OCI-LY3 (cell line): ENCODE data around the gene KCTD2.
"Not testable (repeated sequence)": the region's sequence is repeated elsewhere in the genome, so short reads cannot be mapped to it uniquely, and the experiment has no call there.

Source experiments
- H2AFZ ChIP-seq: fragments of 200-600, 300-600 bp; shearing (Covaris generic); 2 replicates; pipeline ENCODE4 v1.6.0; 2014; ENCODE audit warnings: antibody characterized with exemption, low read depth, low read length
- H3K27ac ChIP-seq: fragments of 200-600, 300-600 bp; sonication (generic); 2 replicates; pipeline ENCODE4 v1.5.1; 2014; ENCODE audit warnings: mild to moderate bottlenecking, low read length, moderate library complexity, mixed read lengths
- H3K27me3 ChIP-seq: fragments of 200-600, 300-600 bp; sonication (generic); 2 replicates; pipeline ENCODE4 v1.6.1; 2014; ENCODE audit warnings: low read depth, low read length, mixed read lengths
- H3K36me3 ChIP-seq: fragments of 200-600, 300-600 bp; sonication (generic); replicated peaks from 2 replicates; pipeline ENCODE3; 2014; ENCODE audit warnings: low read depth, low read length, mixed read lengths
- H3K4me1 ChIP-seq: fragments of 300-600, 200-600 bp; sonication (generic); 2 replicates; pipeline ENCODE4 v1.6.1; 2014; ENCODE audit warnings: low read length, mixed read lengths
- H3K4me2 ChIP-seq: fragments of 200-600, 300-600 bp; sonication (generic); 2 replicates; pipeline ENCODE4 v1.6.1; 2014; ENCODE audit warnings: low read length, mixed read lengths
- H3K4me3 ChIP-seq: fragments of 300-600, 200-600 bp; sonication (generic); 2 replicates; pipeline ENCODE4 v1.5.1; 2014; ENCODE audit warnings: antibody characterized with exemption, mild to moderate bottlenecking, low read length, moderate library complexity
- H3K79me2 ChIP-seq: fragments of 300-600, 200-600 bp; shearing (Covaris generic); 2 replicates; pipeline ENCODE4 v1.6.1; 2014; ENCODE audit warnings: mild to moderate bottlenecking, low read length, mixed read lengths
- H3K9ac ChIP-seq: fragments of 300-600, 200-600 bp; shearing (Covaris generic); 2 replicates; pipeline ENCODE4 v1.6.0; 2014; ENCODE audit warnings: mild to moderate bottlenecking, low read length, moderate library complexity
- H3K9me3 ChIP-seq: fragments of 200-600, 300-600 bp; shearing (Covaris generic); 2 replicates; pipeline ENCODE4 v1.6.1; 2014; ENCODE audit warnings: low read length, mixed read lengths; ENCODE audit not compliant: insufficient read depth
- H4K20me1 ChIP-seq: fragments of 200-600, 300-600 bp; sonication (generic); 2 replicates; pipeline ENCODE4 v1.6.1; 2016; ENCODE audit warnings: low read length, mixed read lengths; ENCODE audit not compliant: insufficient read depth
- CTCF ChIP-seq: fragments of 200-600, 300-600 bp; sonication (generic); IDR thresholded peaks from 2 replicates; pipeline ENCODE4 v1.5.1; 2014; ENCODE audit warnings: antibody characterized with exemption, low read length, low read depth
- EZH2phosphoT487 ChIP-seq: fragments of 200-600 bp; shearing (Covaris generic); IDR thresholded peaks from 2 replicates; pipeline ENCODE4 v1.6.1; 2018; ENCODE audit warnings: antibody characterized with exemption, mixed run types, low read depth

The KCTD2 gene

GRCh38 chr17:75044716-75045115 is 2.3 kb upstream of the KCTD2 start:
- Histone ChIP-seq H4K20me1 (no peaks in the 10 kb centered on the region), H3K79me2 (peaks cover 17% of the 10 kb centered on the region), H3K4me3 (no peak overlapping the region), H3K4me2 (no peak overlapping the region), H3K9me3 (no peaks in the 10 kb centered on the region), H2AFZ (no peak overlapping the region), H3K4me1 (peaks cover 16% of the 10 kb centered on the region), H3K27ac (no peak overlapping the region), H3K36me3 (peaks cover 8% of the 10 kb centered on the region), H3K9ac (no peak overlapping the region), H3K27me3 (no peaks in the 10 kb centered on the region)
- TF ChIP-seq CTCF = no peak

DNA sequence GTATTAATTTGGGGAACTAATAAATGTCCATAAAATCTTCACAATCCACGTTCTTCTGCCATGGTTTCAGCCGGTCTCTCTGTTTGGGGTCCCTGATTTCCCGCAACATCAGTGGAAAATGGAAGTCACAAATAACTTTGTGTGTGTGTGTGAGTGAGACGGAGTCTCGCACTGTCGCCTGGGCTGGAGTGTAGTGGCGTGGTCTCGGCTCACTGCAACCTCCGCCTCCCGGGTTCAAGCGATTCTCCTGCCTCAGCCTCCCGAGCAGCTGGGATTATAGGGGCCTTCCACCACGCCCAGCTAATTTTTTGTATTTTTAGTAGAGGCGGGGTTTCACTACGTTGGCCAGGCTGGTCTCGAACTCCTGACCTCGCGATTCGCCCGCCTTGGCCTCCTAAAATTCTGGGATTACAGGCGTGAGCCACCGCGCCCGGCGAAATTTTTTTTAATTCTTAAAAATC is 1.0 kb upstream of the KCTD2 start:
- H3K4me3 ChIP-seq = peak overlapping the region; percentile 90
- not testable (repeated sequence) for H2AFZ ChIP-seq, H3K36me3 ChIP-seq, H4K20me1 ChIP-seq, H3K9me3 ChIP-seq, H3K27me3 ChIP-seq
- peaks cover 19% of the 10 kb centered on the region for H3K4me1 ChIP-seq
- peak overlapping the region; percentile 55; the same call in 1 of the 2 replicates for H3K27ac ChIP-seq
- H3K9ac ChIP-seq = peak overlapping the region; percentile 85
- H3K79me2 ChIP-seq = peaks cover 17% of the 10 kb centered on the region
- peak overlapping the region; percentile 70 for H3K4me2 ChIP-seq

DNA sequence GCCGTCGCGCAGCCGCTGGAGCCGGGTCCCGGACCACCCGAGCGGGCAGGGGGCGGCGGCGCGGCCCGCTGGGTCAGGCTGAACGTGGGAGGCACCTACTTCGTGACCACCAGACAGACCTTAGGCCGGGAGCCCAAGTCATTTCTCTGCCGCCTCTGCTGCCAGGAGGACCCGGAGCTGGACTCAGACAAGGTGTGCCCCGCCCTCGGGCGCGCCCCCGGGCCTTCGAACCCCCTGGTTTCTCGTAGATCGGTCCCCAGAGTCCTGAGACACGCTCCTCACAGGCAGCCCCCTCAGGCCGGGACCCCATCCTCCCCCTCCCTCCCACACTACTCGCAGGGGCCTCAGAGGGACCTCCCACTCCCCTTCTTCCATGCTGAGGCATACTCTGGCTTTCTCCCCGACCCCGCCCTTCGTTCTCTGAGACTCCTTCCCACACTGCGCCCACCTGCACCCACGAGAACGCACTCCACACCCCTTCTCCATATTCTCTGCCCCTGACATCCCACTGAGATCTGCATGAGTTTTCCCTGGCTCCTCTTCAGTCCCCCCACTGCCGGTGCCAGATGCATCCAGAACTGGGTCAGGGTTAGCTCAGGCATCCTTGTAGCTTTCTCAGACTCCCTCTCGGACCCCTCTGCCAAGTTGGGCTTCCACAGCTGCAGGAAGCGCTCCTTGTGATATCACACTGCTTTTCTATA is 523 bp downstream of the KCTD2 start:
- peak overlapping the region; percentile 90 for H3K4me3 ChIP-seq
- H3K27ac ChIP-seq = no peak overlapping the region
- H3K4me2 ChIP-seq = peak overlapping the region; percentile 99
- no peak for TF ChIP-seq EZH2phosphoT487
- no peak for TF ChIP-seq CTCF
- peaks cover 7% of the 10 kb centered on the region for H3K36me3 ChIP-seq
- H3K4me1 ChIP-seq = peaks cover 19% of the 10 kb centered on the region
- no peaks in the 10 kb centered on the region for H3K9me3 ChIP-seq
- peaks cover 17% of the 10 kb centered on the region for H3K79me2 ChIP-seq
- no peak overlapping the region for H2AFZ ChIP-seq
- H3K9ac ChIP-seq = peak overlapping the region; percentile 78
- H4K20me1 ChIP-seq = no peaks in the 10 kb centered on the region
- no peaks in the 10 kb centered on the region for H3K27me3 ChIP-seq

DNA sequence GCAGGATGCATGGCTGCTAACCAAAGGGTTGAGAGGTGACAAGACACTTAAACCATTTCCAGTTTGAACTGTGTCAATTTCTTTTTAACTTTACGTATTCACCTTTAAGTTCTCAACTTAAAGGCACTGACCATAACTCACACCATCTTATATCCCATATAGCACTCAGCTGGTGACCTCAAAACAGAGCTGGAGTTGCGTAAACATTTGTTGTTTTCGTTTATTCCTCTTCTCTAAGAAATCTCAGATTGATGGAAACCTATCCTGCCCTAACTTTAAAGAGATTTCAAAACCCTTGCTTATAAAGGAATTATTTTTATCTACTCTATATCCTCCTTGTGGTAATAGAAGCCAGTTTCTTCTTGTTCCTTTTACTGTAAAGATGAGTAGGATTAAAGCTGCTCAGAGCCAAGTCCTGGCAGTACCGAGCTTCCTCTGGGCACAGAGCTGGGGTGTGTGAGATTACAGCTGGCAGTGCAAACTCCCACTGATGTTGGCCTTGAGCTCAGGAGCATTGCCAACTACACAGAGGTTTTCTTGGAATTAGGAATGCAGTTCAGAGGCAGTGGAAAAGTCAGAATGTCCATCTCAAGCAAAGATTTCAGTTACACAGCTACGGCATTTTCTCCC is 1.3 kb downstream of the KCTD2 start:
- Histone ChIP-seq H3K4me1 (peaks cover 19% of the 10 kb centered on the region), H4K20me1 (no peaks in the 10 kb centered on the region), H3K27me3 (no peaks in the 10 kb centered on the region), H3K9me3 (no peaks in the 10 kb centered on the region), H3K36me3 (peaks cover 11% of the 10 kb centered on the region), H3K9ac (peak overlapping the region; percentile 78), H3K4me3 (peak overlapping the region; percentile 90), H3K27ac (no peak overlapping the region), H3K79me2 (peaks cover 17% of the 10 kb centered on the region), H2AFZ (no peak overlapping the region), H3K4me2 (peak overlapping the region; percentile 99)
- TF ChIP-seq CTCF (no peak), EZH2phosphoT487 (no peak)
